Mucosa of descending colon (tissue), 3 donors: Measurements from ENCODE around the gene MXD3. TPM values are rescaled to one million over a fixed set of nuclear protein-coding genes. Genes with fewer than 3 reads are reported as not detected.

Source experiments
- ATAC-seq: fragments of 200-7000 bp; cut with Tn5 transposase; one replicate; pipeline ENCODE4 v1.9.1; 2020; ENCODE audit warnings: mild to moderate bottlenecking, moderate library complexity
- DNase-seq, 3 donors: peaks; one replicate each; pipeline ENCODE4 v3.0.0-alpha.2; 2020
- H3K36me3 ChIP-seq: fragments of 200-600 bp; one replicate; pipeline ENCODE4 v1.8.0; 2021; ENCODE audit warnings: low read depth, mild to moderate bottlenecking
- H3K4me1 ChIP-seq: fragments of 200-600 bp; one replicate; pipeline ENCODE4 v1.8.0; 2021; ENCODE audit warnings: low read depth, mild to moderate bottlenecking
- H3K4me3 ChIP-seq: fragments of 200-600 bp; one replicate; pipeline ENCODE4 v1.8.0; 2021; ENCODE audit warnings: mild to moderate bottlenecking
- H3K9me3 ChIP-seq: fragments of 200-600 bp; one replicate; pipeline ENCODE4 v1.8.0; 2021; ENCODE audit warnings: mild to moderate bottlenecking
- CTCF ChIP-seq: fragments of 200-600 bp; IDR thresholded peaks from one replicate; pipeline ENCODE4 v1.8.0; 2022; ENCODE audit warnings: antibody characterized with exemption, mild to moderate bottlenecking
- intact Hi-C, 2 donors: fragments of 100-400 bp; cut with DNase I in 1 of 2; cut with micrococcal nuclease in 1 of 2; formaldehyde crosslinking; loops; one replicate each; pipeline versions ENCODE4 v1.11.0 to v1.11.1; 2022; cut with DNase I, micrococcal nuclease
- total RNA-seq, 3 donors: library from RNA; stranded (reverse); fragmentation: NEBNext Ultra II Directional in 2 of 3; extraction: Animal tissue kit (Norgen Biotek cat#: 25700) in 2 of 3; gene quantifications; one replicate each; pipeline versions ENCODE4 v1.2.1 to v1.2.4, GENCODE V29; 2021 to 2023
- donor health status: DM: no; HTN: no; CAD: no; lungs with moderate emphysema.
- donor health status: DM: no; HTN: no; CAD: no.
- donor health status: DM: no; HTN: yes; CAD: no.

The MXD3 gene
- total RNA-seq, 3 donors from 2014 or later: 10.3 to 19.4 (median 10.9) TPM

GRCh38 chr5:177330991-177331842 is 19.5 kb upstream of the MXD3 start:
- no peak for TF ChIP-seq CTCF
- Histone ChIP-seq H3K36me3 (no peaks in the 10 kb centered on the region), H3K9me3 (no peaks in the 10 kb centered on the region), H3K4me1 (peaks cover 3% of the 10 kb centered on the region), H3K4me3 (no peak overlapping the region)
- no peak for ATAC-seq
- peak in 1 of 3 donors; percentile 21 for DNase-seq
- intact Hi-C loops: no loop called here

GRCh38 chr5:177329883-177330282 is 18.2 kb upstream of the MXD3 start:
- Histone ChIP-seq H3K9me3 (no peaks in the 10 kb centered on the region), H3K4me3 (no peak overlapping the region), H3K4me1 (peaks cover 12% of the 10 kb centered on the region), H3K36me3 (no peaks in the 10 kb centered on the region)
- peak in 1 of 3 donors; percentile 10 for DNase-seq
- intact Hi-C loops: no loop called here
- no peak for TF ChIP-seq CTCF
- ATAC-seq: no peak

GRCh38 chr5:177328545-177329231 is 17.0 kb upstream of the MXD3 start:
- no peak for TF ChIP-seq CTCF
- Histone ChIP-seq H3K4me3 (no peak overlapping the region), H3K4me1 (peaks cover 12% of the 10 kb centered on the region), H3K9me3 (no peaks in the 10 kb centered on the region), H3K36me3 (no peaks in the 10 kb centered on the region)
- ATAC-seq (no peak), DNase-seq (peak in 1 of 3 donors; percentile 8)
- intact Hi-C loops: no loop called here

- DNase-seq: peak in 1 of 3 donors; percentile 21
- peaks cover 12% of the 10 kb centered on the region for H3K4me1 ChIP-seq
- no peak for TF ChIP-seq CTCF
- H3K9me3 ChIP-seq: no peaks in the 10 kb centered on the region
- intact Hi-C loops: no loop called here
- no peaks in the 10 kb centered on the region for H3K36me3 ChIP-seq
- peak; percentile 28 for ATAC-seq
- no peak overlapping the region for H3K4me3 ChIP-seq
These were observed 16.1 kb upstream of the MXD3 start for GRCh38 chr5:177327539-177328522.

GRCh38 chr5:177325868-177326381 is 14.2 kb upstream of the MXD3 start:
- no peaks in the 10 kb centered on the region for H3K9me3 ChIP-seq
- intact Hi-C loops: no loop called here
- peaks cover 12% of the 10 kb centered on the region for H3K4me1 ChIP-seq
- no peak for TF ChIP-seq CTCF
- ATAC-seq (peak; percentile 84), DNase-seq (peak in 1 of 3 donors; percentile 22)
- H3K4me3 ChIP-seq: no peak overlapping the region
- no peaks in the 10 kb centered on the region for H3K36me3 ChIP-seq
